ENCODE results near the gene LDHAL6B. TPM values are rescaled to one million over a fixed set of nuclear protein-coding genes. Genes with fewer than 3 reads are reported as not detected.

The LDHAL6B gene
- total RNA-seq, 1 donor from 2014 or later: not detected

DNA sequence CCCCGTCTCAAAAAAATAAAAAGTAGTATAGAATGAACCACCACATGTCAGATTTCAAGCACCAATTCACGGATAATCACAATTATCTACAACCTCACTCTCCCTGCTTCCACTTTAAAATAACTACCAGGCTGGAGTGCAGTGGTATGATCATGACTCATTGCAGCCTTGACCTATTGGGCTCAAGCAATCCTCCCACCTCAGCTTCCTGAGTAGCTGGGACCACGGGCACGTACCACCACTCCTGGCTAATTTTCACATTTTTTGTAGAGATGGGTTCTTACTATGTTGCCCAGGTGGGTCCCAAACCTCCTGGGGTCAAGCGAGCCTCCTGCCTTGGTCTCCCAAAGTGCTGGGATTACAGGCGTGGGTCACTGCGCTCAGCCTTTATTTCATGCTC lies 38.1 kb upstream of the LDHAL6B start:
- ATAC-seq (ENCODE audit: low read depth) (no peak), DNase-seq (no peak)
- H3K4me3 Mint-ChIP-seq: no peak overlapping the region
- TF ChIP-seq, protein P1, sequence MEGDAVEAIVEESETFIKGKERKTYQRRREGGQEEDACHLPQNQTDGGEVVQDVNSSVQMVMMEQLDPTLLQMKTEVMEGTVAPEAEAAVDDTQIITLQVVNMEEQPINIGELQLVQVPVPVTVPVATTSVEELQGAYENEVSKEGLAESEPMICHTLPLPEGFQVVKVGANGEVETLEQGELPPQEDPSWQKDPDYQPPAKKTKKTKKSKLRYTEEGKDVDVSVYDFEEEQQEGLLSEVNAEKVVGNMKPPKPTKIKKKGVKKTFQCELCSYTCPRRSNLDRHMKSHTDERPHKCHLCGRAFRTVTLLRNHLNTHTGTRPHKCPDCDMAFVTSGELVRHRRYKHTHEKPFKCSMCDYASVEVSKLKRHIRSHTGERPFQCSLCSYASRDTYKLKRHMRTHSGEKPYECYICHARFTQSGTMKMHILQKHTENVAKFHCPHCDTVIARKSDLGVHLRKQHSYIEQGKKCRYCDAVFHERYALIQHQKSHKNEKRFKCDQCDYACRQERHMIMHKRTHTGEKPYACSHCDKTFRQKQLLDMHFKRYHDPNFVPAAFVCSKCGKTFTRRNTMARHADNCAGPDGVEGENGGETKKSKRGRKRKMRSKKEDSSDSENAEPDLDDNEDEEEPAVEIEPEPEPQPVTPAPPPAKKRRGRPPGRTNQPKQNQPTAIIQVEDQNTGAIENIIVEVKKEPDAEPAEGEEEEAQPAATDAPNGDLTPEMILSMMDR (IDR thresholded peaks at IDR 0.05): no peak
- H3K27ac Mint-ChIP-seq: no peak overlapping the region
- no peaks in the 10 kb centered on the region for H3K9me3 Mint-ChIP-seq
- no peaks in the 10 kb centered on the region for H3K27me3 Mint-ChIP-seq
- ChIA-PET CTCF (no interaction called here), POLR2A (no interaction called here)
- intact Hi-C loops (cut with micrococcal nuclease): no loop called here
- H3K36me3 Mint-ChIP-seq (ENCODE audit: low read depth): peaks cover 77% of the 10 kb centered on the region
- peaks cover 6% of the 10 kb centered on the region for H3K4me1 Mint-ChIP-seq

- ChIA-PET POLR2A (no interaction called here), CTCF (interaction anchor here (0.7 kb wide), 1 partner anchor 324 kb away, joined by 3 read pairs; no protein-coding TSS in a partner anchor)
- intact Hi-C loops (cut with micrococcal nuclease): no loop called here
- H3K9me3 Mint-ChIP-seq: peaks cover 2% of the 10 kb centered on the region
- H3K4me1 Mint-ChIP-seq: peaks cover 6% of the 10 kb centered on the region
- peak overlapping the region; percentile 51 for H3K27ac Mint-ChIP-seq
- DNase-seq (no peak), ATAC-seq (ENCODE audit: low read depth) (no peak)
- H3K4me3 Mint-ChIP-seq: no peak overlapping the region
- TF ChIP-seq, protein P1 (IDR thresholded peaks at IDR 0.05): no peak
- no peaks in the 10 kb centered on the region for H3K27me3 Mint-ChIP-seq
- H3K36me3 Mint-ChIP-seq (ENCODE audit: low read depth): peaks cover 80% of the 10 kb centered on the region
Observed at GRCh38 chr15:59169251-59169708, 37.4 kb upstream of the LDHAL6B start.

GRCh38 chr15:59170295-59171066 lies 36.2 kb upstream of the LDHAL6B start:
- Mint-ChIP-seq H3K4me3 (no peak overlapping the region), H3K9me3 (peaks cover 2% of the 10 kb centered on the region), H3K27ac (no peak overlapping the region), H3K36me3 (ENCODE audit: low read depth) (peaks cover 83% of the 10 kb centered on the region), H3K4me1 (peaks cover 13% of the 10 kb centered on the region), H3K27me3 (no peaks in the 10 kb centered on the region)
- CTCF ChIA-PET: interaction anchor here (0.7 kb wide), 1 partner anchor 323 kb away, joined by 3 read pairs; no protein-coding TSS in a partner anchor
- POLR2A ChIA-PET: no interaction called here
- TF ChIP-seq, protein P1 (IDR thresholded peaks at IDR 0.05): no peak
- ATAC-seq (ENCODE audit: low read depth) (no peak), DNase-seq (no peak)
- intact Hi-C loops (cut with micrococcal nuclease): loop anchor here (10.0 kb wide), 1 partner anchor 204 kb away; the partner anchor contains the start of gene MYO1E

GRCh38 chr15:59171067-59171397 lies 35.6 kb upstream of the LDHAL6B start:
- no peak overlapping the region for H3K4me3 Mint-ChIP-seq
- H3K27ac Mint-ChIP-seq: no peak overlapping the region
- no peaks in the 10 kb centered on the region for H3K27me3 Mint-ChIP-seq
- peaks cover 13% of the 10 kb centered on the region for H3K4me1 Mint-ChIP-seq
- H3K36me3 Mint-ChIP-seq (ENCODE audit: low read depth): peaks cover 80% of the 10 kb centered on the region
- TF ChIP-seq, protein P1 (IDR thresholded peaks at IDR 0.05): no peak
- ChIA-PET POLR2A (no interaction called here), CTCF (no interaction called here)
- intact Hi-C loops (cut with micrococcal nuclease): loop anchor here (10.0 kb wide), 1 partner anchor 204 kb away; the partner anchor contains the start of gene MYO1E
- H3K9me3 Mint-ChIP-seq: peaks cover 2% of the 10 kb centered on the region
- DNase-seq (no peak), ATAC-seq (ENCODE audit: low read depth) (no peak)

GRCh38 chr15:59172289-59172901 lies 34.2 kb upstream of the LDHAL6B start:
- no peak overlapping the region for H3K4me3 Mint-ChIP-seq
- ATAC-seq (ENCODE audit: low read depth): no peak
- CTCF ChIA-PET: interaction anchor here (1.1 to 1.3 kb wide), 2 partner anchors 10 to 321 kb away, joined by 3 to 5 read pairs; no protein-coding TSS in a partner anchor
- peaks cover 20% of the 10 kb centered on the region for H3K4me1 Mint-ChIP-seq
- intact Hi-C loops (cut with micrococcal nuclease): loop anchor here (10.0 kb wide), 1 partner anchor 202 kb away; the partner anchor contains the start of gene MYO1E
- peaks cover 77% of the 10 kb centered on the region for H3K36me3 Mint-ChIP-seq (ENCODE audit: low read depth)
- DNase-seq: no peak
- H3K27me3 Mint-ChIP-seq: no peaks in the 10 kb centered on the region
- POLR2A ChIA-PET: interaction anchor here (0.5 kb wide), 1 partner anchor 14 kb away, joined by 3 read pairs; no protein-coding TSS in a partner anchor
- H3K27ac Mint-ChIP-seq: no peak overlapping the region
- TF ChIP-seq, protein P1 (IDR thresholded peaks at IDR 0.05): no peak
- H3K9me3 Mint-ChIP-seq: peaks cover 2% of the 10 kb centered on the region
